Central memory CD8-positive, alpha-beta T cell (primary cell): Measurements from ENCODE around the gene PLXDC1.
"Not testable (repeated sequence)": the region's sequence is repeated elsewhere in the genome, so short reads cannot be mapped to it uniquely, and the experiment has no call there.

Source experiments
- ATAC-seq: fragments of 150-1000 bp; cut with Tn5 transposase; replicated peaks from 2 replicates; pipeline ENCODE4 v1.10.0; 2022; ENCODE audit warnings: mild to moderate bottlenecking, moderate FRiP score, moderate number of reproducible peaks; ENCODE audit not compliant: poor library complexity, severe bottlenecking; ENCODE audit errors: extremely low read depth
- DNase-seq, 2 donors: peaks; one replicate each; pipeline ENCODE4 v3.0.0; 2021; ENCODE audit warnings: low spot score in 2 of 2
- H3K27ac Mint-ChIP-seq: one replicate; pipeline ENCODE4 v1.8.0; 2022; ENCODE audit warnings: low read depth, mild to moderate bottlenecking, moderate library complexity, mixed read lengths
- H3K27me3 Mint-ChIP-seq: one replicate; pipeline ENCODE4 v1.8.0; 2022; ENCODE audit warnings: mixed read lengths
- H3K36me3 Mint-ChIP-seq: one replicate; pipeline ENCODE4 v1.8.0; 2022; ENCODE audit warnings: mild to moderate bottlenecking, moderate library complexity, mixed read lengths; ENCODE audit not compliant: insufficient read depth
- H3K4me1 Mint-ChIP-seq: one replicate; pipeline ENCODE4 v1.8.0; 2022; ENCODE audit warnings: mixed read lengths
- H3K4me3 Mint-ChIP-seq: one replicate; pipeline ENCODE4 v1.8.0; 2022; ENCODE audit warnings: mild to moderate bottlenecking, moderate library complexity, mixed read lengths
- H3K9me3 Mint-ChIP-seq: one replicate; pipeline ENCODE4 v1.8.0; 2022; ENCODE audit warnings: mixed read lengths

The PLXDC1 gene

DNA sequence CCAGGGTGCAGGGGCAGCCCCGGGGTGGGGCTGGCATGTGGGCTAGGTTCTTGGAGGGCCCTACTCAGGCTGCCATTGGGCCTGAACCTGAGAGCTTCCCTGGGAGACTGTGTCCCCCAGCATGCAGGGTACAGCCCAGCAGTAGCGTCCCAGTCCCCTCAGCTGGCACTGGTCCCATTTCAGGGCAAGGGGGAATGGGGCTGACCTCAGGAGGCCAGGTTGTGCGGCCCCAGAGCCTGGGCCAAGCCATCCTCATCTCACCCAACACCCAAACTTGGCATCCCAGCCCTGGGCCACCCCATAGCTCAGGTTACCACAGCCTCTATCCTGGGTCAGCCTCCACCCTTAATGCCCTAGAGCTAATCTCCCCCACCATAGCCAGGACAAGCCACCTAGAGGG, 6.3 kb downstream of the PLXDC1 start:
- no peak overlapping the region for H3K27ac Mint-ChIP-seq
- no peaks in the 10 kb centered on the region for H3K36me3 Mint-ChIP-seq
- ATAC-seq (no peak), DNase-seq (no peak)
- no peaks in the 10 kb centered on the region for H3K27me3 Mint-ChIP-seq
- peaks cover 13% of the 10 kb centered on the region for H3K4me1 Mint-ChIP-seq
- H3K9me3 Mint-ChIP-seq = no peaks in the 10 kb centered on the region
- no peak overlapping the region for H3K4me3 Mint-ChIP-seq

GRCh38 chr17:39144416-39144840, 7.0 kb downstream of the PLXDC1 start:
- Mint-ChIP-seq H3K27ac (no peak overlapping the region), H3K27me3 (no peaks in the 10 kb centered on the region), H3K36me3 (no peaks in the 10 kb centered on the region), H3K4me3 (no peak overlapping the region), H3K9me3 (no peaks in the 10 kb centered on the region), H3K4me1 (peaks cover 6% of the 10 kb centered on the region)
- ATAC-seq (no peak), DNase-seq (no peak)

GRCh38 chr17:39143552-39144093, 7.8 kb downstream of the PLXDC1 start:
- peaks cover 4% of the 10 kb centered on the region for H3K4me1 Mint-ChIP-seq

GRCh38 chr17:39141915-39142664, 9.3 kb downstream of the PLXDC1 start:
- DNase-seq (no peak), ATAC-seq (no peak)
- Mint-ChIP-seq H3K4me3 (no peak overlapping the region), H3K36me3 (peaks cover 2% of the 10 kb centered on the region), H3K27ac (no peak overlapping the region), H3K27me3 (no peaks in the 10 kb centered on the region), H3K4me1 (peaks cover 11% of the 10 kb centered on the region), H3K9me3 (no peaks in the 10 kb centered on the region)

More at GRCh38 chr17:39143552-39144093, 7.8 kb downstream of the PLXDC1 start:
- no peaks in the 10 kb centered on the region for H3K36me3 Mint-ChIP-seq
- no peaks in the 10 kb centered on the region for H3K27me3 Mint-ChIP-seq
- ATAC-seq (no peak), DNase-seq (no peak)
- no peak overlapping the region for H3K27ac Mint-ChIP-seq
- no peak overlapping the region for H3K4me3 Mint-ChIP-seq
- H3K9me3 Mint-ChIP-seq = no peaks in the 10 kb centered on the region

GRCh38 chr17:39141294-39141693, 10.1 kb downstream of the PLXDC1 start:
- Mint-ChIP-seq H3K9me3 (no peaks in the 10 kb centered on the region), H3K36me3 (peaks cover 2% of the 10 kb centered on the region), H3K4me1 (peaks cover 11% of the 10 kb centered on the region), H3K27ac (no peak overlapping the region), H3K27me3 (no peaks in the 10 kb centered on the region), H3K4me3 (no peak overlapping the region)
- DNase-seq (no peak), ATAC-seq (no peak)

DNA sequence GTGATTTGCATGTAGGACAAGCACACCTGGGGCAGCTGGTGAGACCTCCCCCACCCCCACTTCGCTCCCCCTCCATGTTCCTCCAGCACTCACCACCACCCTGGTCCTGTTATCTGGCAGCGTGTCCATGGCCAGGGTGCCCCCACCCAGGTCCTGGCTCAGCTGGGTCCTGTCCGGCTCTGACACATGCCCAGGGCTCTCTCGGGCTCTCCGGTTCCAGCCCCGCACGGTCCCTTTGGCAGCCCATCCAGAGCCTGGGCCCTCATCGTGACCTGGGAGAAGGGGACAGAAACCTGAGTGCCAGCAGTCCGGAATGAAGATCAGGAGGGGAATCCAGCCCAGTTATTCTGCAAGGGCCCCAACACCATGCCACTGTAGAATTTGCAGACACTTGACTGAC, 11.9 kb downstream of the PLXDC1 start:
- DNase-seq (no peak), ATAC-seq (no peak)
- no peaks in the 10 kb centered on the region for H3K9me3 Mint-ChIP-seq
- H3K4me3 Mint-ChIP-seq = no peak overlapping the region
- peaks cover 2% of the 10 kb centered on the region for H3K36me3 Mint-ChIP-seq
- no peak overlapping the region for H3K27ac Mint-ChIP-seq
- no peaks in the 10 kb centered on the region for H3K27me3 Mint-ChIP-seq
- H3K4me1 Mint-ChIP-seq = peaks cover 11% of the 10 kb centered on the region

GRCh38 chr17:39139161-39139511, 12.3 kb downstream of the PLXDC1 start:
- no peak for DNase-seq
- peaks cover 11% of the 10 kb centered on the region for H3K4me1 Mint-ChIP-seq
- H3K36me3 Mint-ChIP-seq = peaks cover 2% of the 10 kb centered on the region
- H3K9me3 Mint-ChIP-seq = no peaks in the 10 kb centered on the region
- no peak overlapping the region for H3K4me3 Mint-ChIP-seq
- no peak for ATAC-seq
- H3K27me3 Mint-ChIP-seq = no peaks in the 10 kb centered on the region
- H3K27ac Mint-ChIP-seq = peak overlapping the region; percentile 65

GRCh38 chr17:39138431-39139160, 12.8 kb downstream of the PLXDC1 start:
- Mint-ChIP-seq H3K27me3 (no peaks in the 10 kb centered on the region), H3K9me3 (no peaks in the 10 kb centered on the region), H3K36me3 (peaks cover 2% of the 10 kb centered on the region), H3K27ac (peak overlapping the region; percentile 65), H3K4me1 (peaks cover 11% of the 10 kb centered on the region), H3K4me3 (no peak overlapping the region)
- no peak for DNase-seq
- ATAC-seq = peak; percentile 85

DNA sequence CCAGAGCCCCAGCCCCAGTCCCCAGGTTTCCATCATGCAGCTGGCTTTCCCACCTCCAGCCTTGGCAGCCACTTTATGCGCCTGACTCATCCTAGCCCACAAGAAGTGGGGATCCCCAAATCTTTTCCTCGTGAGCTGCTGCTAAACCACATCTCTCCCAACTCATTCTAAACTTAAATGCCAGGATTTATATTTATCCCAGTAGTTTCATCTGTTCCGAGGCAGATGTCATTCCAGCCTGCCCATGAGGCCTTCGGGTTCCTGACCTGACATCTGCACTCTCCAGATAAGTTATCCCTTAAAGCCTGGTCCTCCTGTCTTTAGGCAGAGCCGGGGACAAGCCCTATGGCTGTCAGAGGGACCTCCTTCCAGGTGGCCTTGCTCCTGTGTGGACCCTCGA, 16.6 kb downstream of the PLXDC1 start:
- H3K9me3 Mint-ChIP-seq = no peaks in the 10 kb centered on the region
- H3K4me3 Mint-ChIP-seq = no peak overlapping the region
- H3K36me3 Mint-ChIP-seq = peaks cover 2% of the 10 kb centered on the region
- no peaks in the 10 kb centered on the region for H3K27me3 Mint-ChIP-seq
- peaks cover 11% of the 10 kb centered on the region for H3K4me1 Mint-ChIP-seq
- ATAC-seq = no peak
- no peak for DNase-seq
- no peak overlapping the region for H3K27ac Mint-ChIP-seq

DNA sequence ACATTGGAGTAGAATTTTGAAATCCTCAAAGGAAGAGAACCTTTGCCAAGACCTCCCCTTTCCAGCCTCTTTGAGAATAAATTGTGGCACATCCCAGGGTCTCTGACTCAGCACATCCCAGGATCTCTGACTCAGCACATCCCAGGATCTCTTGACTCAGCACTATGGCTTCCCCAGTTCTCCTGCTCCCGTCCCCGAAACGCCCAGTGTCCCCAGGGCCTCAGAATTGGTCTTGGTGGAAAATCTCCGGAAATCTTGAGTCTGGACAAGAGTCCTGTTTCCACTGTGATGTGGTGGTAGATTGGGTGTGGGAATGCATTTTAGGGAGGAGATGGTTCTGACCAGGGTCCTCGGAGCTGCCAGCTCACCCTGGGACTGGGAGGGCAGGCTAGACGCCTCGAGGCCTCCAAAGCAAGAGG, 19.2 kb downstream of the PLXDC1 start:
- ATAC-seq (no peak), DNase-seq (no peak)
- Mint-ChIP-seq H3K27me3 (no peaks in the 10 kb centered on the region), H3K9me3 (no peaks in the 10 kb centered on the region), H3K4me3 (no peak overlapping the region), H3K27ac (peak overlapping the region; percentile 50), H3K4me1 (no peaks in the 10 kb centered on the region), H3K36me3 (no peaks in the 10 kb centered on the region)

GRCh38 chr17:39131616-39132015, 19.8 kb downstream of the PLXDC1 start:
- ATAC-seq = no peak
- Mint-ChIP-seq H3K27ac (no peak overlapping the region), H3K4me3 (no peak overlapping the region), H3K36me3 (no peaks in the 10 kb centered on the region), H3K9me3 (no peaks in the 10 kb centered on the region), H3K27me3 (no peaks in the 10 kb centered on the region), H3K4me1 (no peaks in the 10 kb centered on the region)
- no peak for DNase-seq

DNA sequence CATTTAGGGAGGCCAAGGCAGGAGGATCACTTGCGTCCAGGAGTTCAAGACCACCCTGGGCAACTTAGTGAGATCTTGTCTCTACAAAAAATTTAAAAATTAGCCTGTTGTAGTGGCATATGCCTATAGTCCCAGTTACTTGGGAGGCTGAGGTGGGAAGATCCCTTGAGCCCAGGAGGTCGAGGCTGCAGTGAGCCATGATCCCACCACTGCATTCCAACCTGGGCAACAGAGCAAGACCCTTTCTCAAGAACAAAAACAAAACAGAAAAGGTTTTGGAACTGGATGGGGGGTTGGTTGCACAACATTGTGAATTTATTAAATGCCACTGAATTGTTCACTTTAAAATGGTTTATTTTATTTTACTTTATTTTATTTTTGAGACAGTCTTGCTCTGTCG, 21.2 kb downstream of the PLXDC1 start:
- Mint-ChIP-seq H3K9me3 (no peaks in the 10 kb centered on the region), H3K36me3 (no peaks in the 10 kb centered on the region), H3K4me1 (no peaks in the 10 kb centered on the region), H3K4me3 (no peak overlapping the region), H3K27ac (no peak overlapping the region), H3K27me3 (no peaks in the 10 kb centered on the region)
- ATAC-seq (no peak), DNase-seq (no peak)

GRCh38 chr17:39129544-39129943, 21.9 kb downstream of the PLXDC1 start:
- H3K27ac Mint-ChIP-seq = peak overlapping the region; percentile 88
- H3K4me1 Mint-ChIP-seq, H3K27me3 Mint-ChIP-seq, ATAC-seq, DNase-seq, H3K36me3 Mint-ChIP-seq, H3K4me3 Mint-ChIP-seq, H3K9me3 Mint-ChIP-seq: not testable (repeated sequence)
